Activated CD8-positive, alpha-beta T cell treated with anti-CD3 and anti-CD28 coated beads for 36 hours (primary cell): ENCODE measurements around the gene NAB2. TPM values are rescaled to one million over a fixed set of nuclear protein-coding genes. Genes with fewer than 3 reads are reported as not detected.

ENCODE experiments used
- ATAC-seq: fragments of 200-7000 bp; cut with Tn5 transposase; one replicate; pipeline ENCODE4 v1.10.0; 2021; ENCODE audit warnings: mild to moderate bottlenecking, moderate library complexity
- CTCF ChIA-PET: fragments of 350-600 bp; sonication (Branson Sonifier 250); formaldehyde crosslinking; loops from one replicate; lab custom pipeline; 2021; ENCODE audit warnings: antibody characterized with exemption; lab: Charles Lee
- POLR2A ChIA-PET: fragments of 350-600 bp; sonication (Branson Sonifier 250); formaldehyde crosslinking; loops from one replicate; lab custom pipeline; 2021; ENCODE audit warnings: antibody characterized with exemption; lab: Charles Lee
- DNase-seq: peaks from one replicate; pipeline ENCODE4 v3.0.0-alpha.2; 2020
- H3K27ac Mint-ChIP-seq: one replicate; pipeline ENCODE4 v1.8.0; 2021; ENCODE audit warnings: mild to moderate bottlenecking, mixed read lengths
- H3K27me3 Mint-ChIP-seq: one replicate; pipeline ENCODE4 v1.8.0; 2021; ENCODE audit warnings: mixed read lengths
- H3K36me3 Mint-ChIP-seq: one replicate; pipeline ENCODE4 v1.8.0; 2021; ENCODE audit warnings: low read depth, mixed read lengths
- H3K4me1 Mint-ChIP-seq: one replicate; pipeline ENCODE4 v1.8.0; 2021; ENCODE audit warnings: low read depth, mixed read lengths
- H3K4me3 Mint-ChIP-seq: one replicate; pipeline ENCODE4 v1.8.0; 2021; ENCODE audit warnings: mild to moderate bottlenecking, moderate library complexity, mixed read lengths
- H3K9me3 Mint-ChIP-seq: one replicate; pipeline ENCODE4 v1.8.0; 2021; ENCODE audit warnings: mixed read lengths
- intact Hi-C: fragments of 100-400 bp; cut with micrococcal nuclease; formaldehyde crosslinking; loops from one replicate; pipeline ENCODE4 v1.10.0; 2022
- total RNA-seq, 2 experiments: library from RNA; stranded (reverse); gene quantifications; one replicate each; pipeline ENCODE4 v1.2.3, GENCODE V29; 2021
- TF ChIP-seq, protein P1 (sequence below): fragments of 200-600 bp; IDR thresholded peaks from one replicate; pipeline ENCODE4 v1.8.0; 2022; ENCODE audit warnings: antibody characterized with exemption, mild to moderate bottlenecking

NAB2 gene
- total RNA-seq, 2 experiments from 2014 or later, result 69.3 to 70.8 TPM

DNA sequence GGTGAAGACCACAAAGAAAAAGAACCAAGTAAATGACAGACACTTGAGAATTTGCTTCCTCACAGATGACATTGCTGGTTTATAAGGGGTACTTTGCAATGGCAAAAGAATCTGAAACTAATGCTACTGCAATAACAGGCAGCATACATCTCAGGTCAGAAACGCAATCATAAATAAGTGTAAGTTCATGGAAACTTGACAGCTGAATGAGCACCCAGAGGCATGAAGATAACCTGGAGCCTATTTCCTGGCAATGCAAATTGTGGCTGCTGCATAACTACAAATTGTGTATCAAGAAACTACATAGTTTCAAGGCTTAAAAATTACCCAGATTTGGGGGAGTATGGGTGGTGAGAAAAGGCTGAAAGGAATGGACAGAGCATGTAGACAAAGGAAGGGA, 30.5 kb upstream of the NAB2 start:
- POLR2A ChIA-PET, result interaction anchor here (1.2 to 1.9 kb wide), 3 partner anchors 11 to 54 kb away, joined by 4 to 7 read pairs (median 4); partner anchors contain the start of gene NEMP1
- intact Hi-C loops, result no loop called here
- H3K27ac Mint-ChIP-seq, result peak overlapping the region; percentile 60
- CTCF ChIA-PET, result interaction anchor here (0.8 to 5.6 kb wide), 8 partner anchors 8 to 56 kb away, joined by 3 to 66 read pairs (median 3); partner anchors contain the start of genes MYO1A and STAT6
- DNase-seq, result no peak
- TF ChIP-seq, protein P1, sequence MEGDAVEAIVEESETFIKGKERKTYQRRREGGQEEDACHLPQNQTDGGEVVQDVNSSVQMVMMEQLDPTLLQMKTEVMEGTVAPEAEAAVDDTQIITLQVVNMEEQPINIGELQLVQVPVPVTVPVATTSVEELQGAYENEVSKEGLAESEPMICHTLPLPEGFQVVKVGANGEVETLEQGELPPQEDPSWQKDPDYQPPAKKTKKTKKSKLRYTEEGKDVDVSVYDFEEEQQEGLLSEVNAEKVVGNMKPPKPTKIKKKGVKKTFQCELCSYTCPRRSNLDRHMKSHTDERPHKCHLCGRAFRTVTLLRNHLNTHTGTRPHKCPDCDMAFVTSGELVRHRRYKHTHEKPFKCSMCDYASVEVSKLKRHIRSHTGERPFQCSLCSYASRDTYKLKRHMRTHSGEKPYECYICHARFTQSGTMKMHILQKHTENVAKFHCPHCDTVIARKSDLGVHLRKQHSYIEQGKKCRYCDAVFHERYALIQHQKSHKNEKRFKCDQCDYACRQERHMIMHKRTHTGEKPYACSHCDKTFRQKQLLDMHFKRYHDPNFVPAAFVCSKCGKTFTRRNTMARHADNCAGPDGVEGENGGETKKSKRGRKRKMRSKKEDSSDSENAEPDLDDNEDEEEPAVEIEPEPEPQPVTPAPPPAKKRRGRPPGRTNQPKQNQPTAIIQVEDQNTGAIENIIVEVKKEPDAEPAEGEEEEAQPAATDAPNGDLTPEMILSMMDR, result no peak
- H3K4me3 Mint-ChIP-seq, result no peak overlapping the region
- no peaks in the 10 kb centered on the region for H3K9me3 Mint-ChIP-seq
- no peak for ATAC-seq
- peaks cover 73% of the 10 kb centered on the region for H3K36me3 Mint-ChIP-seq
- no peaks in the 10 kb centered on the region for H3K27me3 Mint-ChIP-seq
- H3K4me1 Mint-ChIP-seq, result peaks cover 42% of the 10 kb centered on the region

DNA sequence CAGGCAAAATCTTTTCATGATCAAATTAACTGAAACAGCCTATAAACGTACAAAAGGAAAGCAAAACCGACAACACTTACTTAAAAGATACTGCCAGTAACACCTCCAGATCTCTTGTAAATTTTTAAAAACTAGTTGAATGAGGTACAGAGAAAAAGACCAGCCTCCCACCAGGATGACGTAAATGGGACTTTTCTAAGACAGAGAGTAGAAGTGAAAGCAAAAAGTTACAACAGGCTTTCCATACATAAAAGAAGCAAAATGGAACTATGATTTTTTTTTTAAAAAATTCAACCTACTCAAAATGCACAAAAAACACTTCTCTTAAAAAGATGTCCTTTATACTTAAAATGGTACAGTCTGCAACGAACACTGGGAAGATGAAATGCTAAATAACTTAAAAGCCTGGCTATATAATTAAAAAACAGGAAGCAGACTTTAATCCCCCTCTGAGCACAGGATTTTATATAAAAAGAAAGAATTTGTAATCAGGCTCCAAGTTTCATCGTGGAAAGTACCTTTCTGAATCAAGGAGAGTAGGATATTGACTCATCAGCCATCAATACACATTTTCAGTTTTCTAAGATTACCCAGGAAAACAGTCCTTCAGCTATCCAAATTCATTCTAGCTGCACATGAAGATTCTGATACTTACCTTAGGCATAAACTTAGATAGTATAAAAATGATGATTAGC, 24.8 kb upstream of the NAB2 start:
- POLR2A ChIA-PET, result interaction anchor here (0.6 to 5.4 kb wide), 5 partner anchors 16 to 141 kb away, joined by 3 to 58 read pairs (median 3); partner anchors contain the start of gene STAT6
- ATAC-seq (peak; percentile 83), DNase-seq (peak; percentile 86)
- H3K27me3 Mint-ChIP-seq, result no peaks in the 10 kb centered on the region
- peaks cover 63% of the 10 kb centered on the region for H3K4me1 Mint-ChIP-seq
- intact Hi-C loops, result loop anchor here (2.0 to 10.0 kb wide), 2 partner anchors 47 to 379 kb away; partner anchors contain the start of genes PTGES3 and STAT6
- peak overlapping the region; percentile 90 for H3K27ac Mint-ChIP-seq
- H3K36me3 Mint-ChIP-seq, result peaks cover 74% of the 10 kb centered on the region
- TF ChIP-seq, protein P1, result no peak
- H3K9me3 Mint-ChIP-seq, result peaks cover 4% of the 10 kb centered on the region
- H3K4me3 Mint-ChIP-seq, result peak overlapping the region; percentile 67
- CTCF ChIA-PET, result interaction anchor here (1.7 to 6.0 kb wide), 14 partner anchors 11 to 119 kb away, joined by 4 to 66 read pairs (median 14); partner anchors contain the start of genes MYO1A, NAB2, NEMP1 and STAT6

DNA sequence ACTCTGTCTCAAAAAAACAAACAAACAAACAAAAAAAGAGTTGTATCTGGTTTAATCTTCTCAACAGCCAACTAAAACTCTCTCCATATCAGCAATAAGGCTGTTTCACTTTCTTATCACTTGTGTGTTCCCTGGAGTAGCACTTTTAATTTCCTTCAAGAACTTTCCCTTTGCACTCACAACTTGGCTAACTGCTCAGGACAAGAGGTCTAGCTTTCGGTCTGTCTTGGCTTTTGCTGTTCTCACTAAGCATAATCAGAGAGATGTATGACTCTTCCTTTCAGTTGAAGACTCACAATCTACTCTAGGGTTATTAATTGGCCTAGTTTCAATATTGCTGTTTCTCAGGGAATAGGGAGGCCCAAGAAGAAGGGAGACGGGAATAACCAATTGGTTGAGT, 22.7 kb upstream of the NAB2 start:
- DNase-seq (no peak), ATAC-seq (no peak)
- no peak overlapping the region for H3K4me3 Mint-ChIP-seq
- TF ChIP-seq, protein P1, result no peak
- intact Hi-C loops, result loop anchor here (10.0 kb wide), 1 partner anchor 381 kb away; the partner anchor contains the start of gene PTGES3
- peaks cover 77% of the 10 kb centered on the region for H3K4me1 Mint-ChIP-seq
- peaks cover 4% of the 10 kb centered on the region for H3K9me3 Mint-ChIP-seq
- no peaks in the 10 kb centered on the region for H3K27me3 Mint-ChIP-seq
- peaks cover 77% of the 10 kb centered on the region for H3K36me3 Mint-ChIP-seq
- peak overlapping the region; percentile 90 for H3K27ac Mint-ChIP-seq
- CTCF ChIA-PET, result interaction anchor here (0.9 to 6.0 kb wide), 13 partner anchors 13 to 309 kb away, joined by 3 to 61 read pairs (median 5); partner anchors contain the start of genes NAB2, NEMP1, SHMT2 and STAT6
- POLR2A ChIA-PET, result interaction anchor here (0.6 to 5.4 kb wide), 12 partner anchors 10 to 79 kb away, joined by 3 to 58 read pairs (median 6); partner anchors contain the start of genes NAB2, NEMP1 and STAT6

DNA sequence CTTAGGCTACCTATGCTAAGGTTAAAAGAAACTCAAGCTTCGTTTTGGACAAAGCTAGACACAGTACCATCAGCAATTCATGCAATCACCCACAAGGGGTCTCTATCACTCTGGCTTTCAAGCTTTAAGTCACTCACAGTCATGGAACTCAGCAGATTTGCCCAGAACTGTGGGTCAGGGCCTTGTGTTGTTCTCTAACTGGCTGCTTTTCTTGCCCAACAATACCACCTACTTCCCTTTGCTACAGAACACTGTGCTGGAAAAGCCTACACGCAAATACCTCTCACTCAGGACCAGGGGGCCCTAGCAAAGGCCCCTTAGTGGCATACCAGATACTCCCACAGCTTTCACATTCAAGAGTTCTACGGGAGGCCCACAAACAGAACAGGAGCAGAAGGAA, 19.4 kb upstream of the NAB2 start:
- TF ChIP-seq, protein P1, result peak; percentile 86
- Mint-ChIP-seq H3K36me3 (peaks cover 73% of the 10 kb centered on the region), H3K4me1 (peaks cover 71% of the 10 kb centered on the region), H3K9me3 (peaks cover 4% of the 10 kb centered on the region), H3K27me3 (no peaks in the 10 kb centered on the region), H3K4me3 (peak overlapping the region; percentile 62), H3K27ac (peak overlapping the region; percentile 90)
- POLR2A ChIA-PET, result interaction anchor here (0.6 to 9.6 kb wide), 10 partner anchors 9 to 344 kb away, joined by 3 to 155 read pairs (median 4); partner anchors contain the start of genes NAB2, NACA, NEMP1 and STAT6
- peak; percentile 79 for DNase-seq
- peak; percentile 90 for ATAC-seq
- intact Hi-C loops, result loop anchor here (1.0 to 10.0 kb wide), 2 partner anchors 24 to 385 kb away; partner anchors contain the start of gene PTGES3
- CTCF ChIA-PET, result interaction anchor here (0.6 to 9.0 kb wide), 29 partner anchors 9 to 173 kb away, joined by 3 to 193 read pairs (median 5); partner anchors contain the start of genes NAB2, NEMP1 and STAT6
